GM18867 (cell line): ENCODE data around the gene KIF16B.

Source experiments
- ATAC-seq: cut with Tn5 transposase; IDR thresholded peaks from one replicate; pipeline ENCODE4 v1.9.1; 2021; ENCODE audit warnings: mild to moderate bottlenecking, moderate library complexity; ENCODE audit not compliant: unreplicated experiment

KIF16B gene

GRCh38 chr20:16485401-16485800 lies 87.8 kb downstream of the KIF16B start:
- no peak for ATAC-seq

DNA sequence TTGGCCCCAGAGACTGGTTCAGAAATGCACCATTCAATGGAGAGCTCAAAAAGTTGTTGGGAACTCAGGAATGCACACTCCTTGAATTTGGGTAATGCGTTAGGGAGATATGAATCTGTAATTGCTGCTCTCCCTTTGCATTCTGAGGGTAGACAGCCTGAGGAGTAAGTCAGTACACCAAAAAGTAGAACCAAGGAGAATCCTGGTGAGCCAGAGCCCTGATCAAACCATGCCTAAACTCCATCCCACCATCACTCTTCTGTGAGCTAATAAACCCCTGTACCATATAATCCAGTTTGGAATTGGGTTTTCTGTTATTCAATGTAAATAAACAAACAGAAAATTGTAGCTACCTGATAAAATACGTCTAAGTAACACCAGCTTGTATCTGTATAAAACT lies 90.2 kb downstream of the KIF16B start:
- ATAC-seq, result no peak

DNA sequence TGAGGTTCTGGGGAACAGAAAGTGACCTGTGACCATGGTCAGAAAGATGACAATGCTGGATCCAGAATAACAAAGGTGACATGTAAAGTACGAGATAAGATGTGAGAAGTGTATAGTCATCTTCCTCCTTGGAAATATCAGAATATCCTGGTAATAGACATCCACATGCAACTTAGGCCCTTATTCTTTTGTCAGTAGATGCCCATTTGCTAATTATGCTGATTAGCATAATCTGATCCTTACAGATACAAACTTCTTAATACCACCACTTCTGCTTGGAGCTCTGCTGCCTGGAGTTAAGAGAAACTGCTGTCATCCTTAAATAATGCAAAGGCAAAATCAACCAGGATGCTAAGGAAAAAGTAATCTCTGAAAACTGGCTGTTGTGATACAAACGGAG lies 91.3 kb downstream of the KIF16B start:
- ATAC-seq, result no peak

DNA sequence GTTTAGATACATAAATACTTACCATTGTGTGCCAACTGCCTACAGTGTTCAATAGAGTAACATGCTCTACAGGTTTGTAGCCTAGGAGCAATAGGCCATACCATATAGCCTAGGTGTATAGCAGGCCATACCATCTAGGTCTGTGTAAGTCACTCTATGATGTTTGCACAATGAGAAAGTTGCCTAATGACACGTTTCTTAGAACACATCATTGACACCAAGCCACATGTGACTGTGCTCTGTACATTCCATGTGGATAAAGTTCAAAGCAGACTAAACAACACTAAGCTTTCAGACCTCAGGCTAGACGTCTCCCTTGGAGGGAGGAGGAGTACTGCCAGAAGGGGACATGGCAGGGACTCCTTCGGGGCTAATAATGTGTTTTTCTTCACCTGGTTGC lies 93.6 kb downstream of the KIF16B start:
- no peak for ATAC-seq

GRCh38 chr20:16477632-16478031 lies 95.6 kb downstream of the KIF16B start:
- no peak for ATAC-seq

GRCh38 chr20:16476032-16476431 lies 97.2 kb downstream of the KIF16B start:
- ATAC-seq, result peak; percentile 72

GRCh38 chr20:16475225-16475624 lies 98.0 kb downstream of the KIF16B start:
- ATAC-seq, result no peak

DNA sequence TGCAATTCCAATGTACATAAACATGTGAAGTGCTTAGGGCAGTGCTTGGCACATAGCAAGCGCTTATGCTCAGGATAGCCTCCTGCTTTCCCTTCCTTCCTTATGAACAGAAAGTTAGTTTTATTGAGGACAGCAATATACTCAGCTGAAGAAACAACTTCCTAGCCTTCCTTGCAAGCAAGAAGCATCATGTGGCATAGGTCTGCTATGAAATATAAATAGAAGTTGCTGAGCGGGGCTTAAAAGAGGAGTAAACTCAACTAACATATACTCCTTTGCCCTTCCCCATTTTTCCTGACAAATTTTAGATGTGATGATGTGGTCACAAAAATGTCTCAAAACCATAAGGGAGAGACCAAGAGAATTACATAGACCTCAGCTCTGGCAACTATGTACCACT lies 98.9 kb downstream of the KIF16B start:
- no peak for ATAC-seq

GRCh38 chr20:16472045-16472872 lies 101.0 kb downstream of the KIF16B start:
- no peak for ATAC-seq

- ATAC-seq, result no peak
Observed at GRCh38 chr20:16469395-16469905, 103.8 kb downstream of the KIF16B start.

DNA sequence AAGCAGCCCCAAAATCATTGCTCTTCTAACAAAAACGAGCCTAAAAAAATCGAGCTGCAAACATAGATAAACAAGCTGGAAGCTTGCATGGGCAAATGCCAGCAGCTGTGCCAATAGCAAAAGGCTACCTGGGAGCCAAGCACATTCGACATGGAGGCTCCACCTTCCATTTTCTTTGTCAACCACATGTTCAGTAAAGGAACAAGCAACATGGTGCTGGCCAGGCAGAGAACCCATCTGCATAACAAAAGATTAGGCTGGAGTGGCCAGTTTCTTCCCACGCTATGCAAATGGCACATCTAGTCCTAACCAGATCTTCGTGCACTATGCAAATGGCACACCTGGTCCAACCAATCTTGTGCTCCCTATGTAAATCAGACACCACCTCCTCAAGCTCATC lies 110.5 kb downstream of the KIF16B start:
- ATAC-seq, result no peak

DNA sequence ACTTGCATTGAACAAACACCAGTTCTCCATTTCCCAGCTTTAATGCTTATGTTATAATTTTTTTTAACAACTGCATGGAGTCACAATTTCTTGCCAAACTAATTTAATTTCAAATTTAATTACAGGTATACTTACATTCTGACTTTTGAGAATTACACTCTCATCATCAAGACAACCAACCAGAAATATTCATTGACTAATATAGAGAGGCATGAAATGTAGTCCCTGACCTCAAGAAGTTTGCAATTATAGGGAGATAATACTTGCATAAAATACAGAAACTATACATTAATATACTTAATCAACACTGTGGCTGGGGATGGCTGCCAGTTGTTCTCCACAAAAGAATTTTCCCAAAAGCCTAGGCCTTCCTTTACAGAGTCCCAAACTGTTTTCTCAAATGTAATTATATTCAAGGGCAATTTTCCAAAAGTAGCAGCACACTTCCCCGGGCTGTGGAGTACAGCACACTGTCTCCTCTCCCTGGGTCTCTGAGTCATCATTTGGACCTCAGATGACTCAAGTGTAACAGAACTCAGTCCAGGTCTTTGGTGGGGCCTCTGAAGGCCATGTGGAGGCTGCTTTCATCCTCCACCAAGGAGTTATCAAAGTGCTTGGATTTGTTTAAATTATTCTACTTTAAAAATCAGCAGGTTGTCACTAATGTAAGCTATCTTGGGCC lies 114.1 kb downstream of the KIF16B start:
- ATAC-seq, result no peak

DNA sequence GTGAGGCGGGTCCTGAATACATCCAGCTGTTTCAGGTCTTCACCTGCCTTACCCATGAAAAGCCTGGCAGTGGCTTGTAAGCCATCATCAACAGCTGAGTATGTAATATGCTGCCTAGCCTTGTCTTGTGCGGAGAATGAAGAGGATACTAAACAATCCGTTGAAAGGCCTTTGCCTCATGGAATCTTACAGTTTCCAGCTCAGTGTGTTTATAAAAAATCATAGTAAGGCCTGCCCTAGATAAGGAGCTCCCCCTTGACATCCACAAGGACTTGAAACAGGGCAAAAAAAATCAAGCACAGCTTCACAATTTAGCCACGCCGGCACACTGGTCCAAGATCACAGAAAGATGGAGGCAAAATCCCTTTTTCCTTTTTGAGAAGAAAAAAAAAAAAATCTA lies 115.7 kb downstream of the KIF16B start:
- ATAC-seq, result no peak

- ATAC-seq, result no peak
Observed at GRCh38 chr20:16455324-16455723, 117.9 kb downstream of the KIF16B start.

DNA sequence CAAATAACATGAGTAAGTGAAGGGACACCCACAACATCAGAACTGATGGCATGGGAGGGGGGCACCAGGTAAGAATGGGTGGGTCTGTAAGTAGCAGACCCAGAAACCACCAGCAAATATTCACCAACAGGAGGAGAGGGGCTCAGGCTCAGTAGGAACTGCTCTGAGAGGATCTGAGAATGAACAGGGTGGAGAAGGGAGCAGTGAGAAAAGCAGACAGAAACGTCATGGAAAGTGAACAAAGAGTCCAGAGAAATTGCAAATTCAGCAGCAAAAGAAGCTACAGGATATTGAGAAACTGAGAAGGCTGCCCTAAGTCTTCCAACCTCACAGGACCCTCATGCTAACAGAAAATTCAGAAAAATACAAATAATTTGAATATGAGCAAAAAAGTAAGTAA lies 121.3 kb downstream of the KIF16B start:
- no peak for ATAC-seq

DNA sequence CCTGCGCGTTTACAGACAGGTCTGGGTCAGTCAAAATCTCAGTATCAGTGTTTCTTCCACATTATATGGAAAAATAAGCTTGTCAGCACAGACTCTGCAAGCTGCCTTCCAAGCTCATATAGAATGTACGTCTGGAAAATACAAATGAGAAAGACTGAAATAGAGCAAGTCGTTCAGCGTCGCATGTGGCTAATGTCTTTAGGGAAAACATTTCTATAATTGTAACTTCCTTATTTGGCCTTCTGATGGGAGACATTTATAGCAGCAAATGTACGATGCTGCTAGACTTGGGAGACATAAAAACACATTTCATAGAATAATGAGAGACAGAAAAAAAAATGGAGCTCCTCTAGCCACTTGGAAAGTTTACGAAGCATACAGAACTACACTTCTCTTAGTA lies 122.2 kb downstream of the KIF16B start:
- no peak for ATAC-seq

DNA sequence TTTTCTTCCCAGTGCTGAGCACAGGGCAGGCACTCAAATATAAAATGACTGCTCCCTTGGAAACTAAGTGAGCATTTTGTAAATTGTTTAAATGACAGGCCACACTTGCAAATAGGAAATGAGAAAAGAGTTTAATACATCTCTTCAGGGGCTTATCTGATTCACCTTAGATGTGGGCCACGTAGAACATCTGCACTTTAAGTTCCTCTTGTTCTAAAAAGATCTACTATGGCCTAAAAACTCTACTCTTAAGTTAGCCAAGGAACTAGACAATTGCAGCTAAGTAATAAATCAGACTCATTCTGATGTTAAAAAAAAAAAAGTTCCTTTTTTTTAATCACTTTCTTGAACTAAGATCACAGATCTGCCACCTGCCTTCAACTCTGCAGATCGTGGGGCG lies 126.3 kb downstream of the KIF16B start:
- ATAC-seq, result no peak

- no peak for ATAC-seq
Observed at GRCh38 chr20:16446246-16446645, 127.0 kb downstream of the KIF16B start.

DNA sequence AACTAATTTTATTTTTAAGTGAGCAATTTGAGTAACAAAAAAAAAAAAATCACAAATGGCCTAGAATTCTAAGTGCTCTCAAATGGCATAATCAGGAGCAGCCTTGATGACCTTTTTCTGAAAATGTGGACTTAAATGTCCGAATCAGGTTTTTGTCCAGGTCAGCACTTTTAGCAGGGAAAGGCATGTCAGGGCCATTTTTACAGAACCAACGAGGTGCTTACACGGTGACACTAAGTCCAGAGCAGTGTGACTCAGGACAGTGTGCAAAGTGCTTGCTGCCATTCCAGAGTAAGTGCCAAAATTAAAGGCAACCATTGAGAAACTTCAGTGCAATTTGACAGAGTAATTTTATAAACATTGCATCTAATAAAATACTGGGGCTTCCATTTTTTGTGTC lies 127.8 kb downstream of the KIF16B start:
- no peak for ATAC-seq

- ATAC-seq, result no peak
Observed at GRCh38 chr20:16444057-16444777, 129.0 kb downstream of the KIF16B start.

- ATAC-seq, result no peak
Observed at GRCh38 chr20:16441546-16442164, 131.6 kb downstream of the KIF16B start.
